AG20443 (cell line): ENCODE data around the gene FNIP1.
"Not testable (repeated sequence)": the region's sequence is repeated elsewhere in the genome, so short reads cannot be mapped to it uniquely, and the experiment has no call there.

Experiments
- DNase-seq: peaks from one replicate; pipeline ENCODE4 v3.0.0; 2012; ENCODE audit warnings: low spot score, mixed read lengths

The FNIP1 gene

GRCh38 chr5:131607903-131608540 lies 188.8 kb downstream of the FNIP1 start:
- DNase-seq, result no peak

GRCh38 chr5:131607418-131607817 lies 189.4 kb downstream of the FNIP1 start:
- DNase-seq, result no peak

- no peak for DNase-seq
Observed at GRCh38 chr5:131605086-131605485, 191.7 kb downstream of the FNIP1 start.

- no peak for DNase-seq
Observed at GRCh38 chr5:131595088-131596033, 201.5 kb downstream of the FNIP1 start.

GRCh38 chr5:131593921-131594320 lies 202.9 kb downstream of the FNIP1 start:
- DNase-seq, result no peak

- DNase-seq, result not testable (repeated sequence)
Observed at GRCh38 chr5:131593436-131593835, 203.4 kb downstream of the FNIP1 start.
